HG03342 (cell line): ENCODE results near the gene SLC13A3.

Experiments
- ATAC-seq: cut with Tn5 transposase; IDR thresholded peaks from one replicate; pipeline ENCODE4 v1.9.1; 2021; ENCODE audit warnings: mild to moderate bottlenecking, moderate library complexity; ENCODE audit not compliant: unreplicated experiment

The SLC13A3 gene

DNA sequence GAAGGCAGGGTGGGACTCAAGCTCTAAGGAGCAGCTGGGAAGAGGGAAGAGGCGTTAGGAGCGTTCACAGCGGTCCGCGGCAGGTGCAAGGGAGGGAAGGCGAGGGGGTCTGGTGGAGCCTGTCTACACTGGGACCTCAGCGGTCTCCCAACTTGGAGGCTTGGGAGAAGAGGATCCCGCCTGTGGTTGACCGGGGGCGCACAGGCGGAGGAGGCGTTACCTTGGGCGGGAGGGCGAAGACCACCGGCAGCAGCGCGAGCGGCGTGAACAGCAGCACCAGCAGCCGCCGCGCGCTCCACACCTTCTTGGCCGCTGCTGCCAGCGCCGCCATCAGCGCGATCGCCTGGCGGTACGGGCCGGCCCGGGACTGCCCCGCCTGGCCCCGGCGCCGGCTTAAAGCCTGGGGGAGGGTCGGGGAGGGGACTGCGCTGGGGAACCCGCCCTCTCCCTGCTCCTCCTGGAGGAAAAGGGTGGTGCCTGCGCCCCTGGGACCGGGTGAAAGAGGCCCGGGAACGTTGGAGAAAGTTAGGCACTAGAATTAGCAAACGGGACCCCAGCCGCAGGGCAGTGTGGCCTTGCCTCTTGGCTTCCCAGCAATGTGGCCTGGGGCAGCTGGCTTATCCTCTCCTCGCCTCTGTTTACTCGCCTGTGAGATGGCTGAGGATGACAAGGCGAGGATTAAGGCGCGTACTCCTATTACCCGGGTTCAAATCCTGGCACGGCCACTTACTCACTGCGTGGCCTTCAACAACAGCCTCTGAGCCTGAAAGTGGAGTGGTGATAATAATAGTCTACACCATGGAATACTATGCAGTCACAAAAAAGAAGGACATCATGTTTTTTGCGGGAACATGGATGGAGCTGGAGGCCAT is at the start of gene SLC13A3:
SLC13A3 (minus strand) TSS at position 369 of the 872 bp plus-strand sequence; CDS start at position 331, 38 bp downstream.
- ATAC-seq: no peak

GRCh38 chr20:46701057-46701456 is 49.8 kb upstream of the SLC13A3 start:
- ATAC-seq: no peak

- ATAC-seq: no peak
Observed at GRCh38 chr20:46700481-46700880, 49.2 kb upstream of the SLC13A3 start.

- ATAC-seq: no peak
Observed at GRCh38 chr20:46699651-46700359, 48.5 kb upstream of the SLC13A3 start.

DNA sequence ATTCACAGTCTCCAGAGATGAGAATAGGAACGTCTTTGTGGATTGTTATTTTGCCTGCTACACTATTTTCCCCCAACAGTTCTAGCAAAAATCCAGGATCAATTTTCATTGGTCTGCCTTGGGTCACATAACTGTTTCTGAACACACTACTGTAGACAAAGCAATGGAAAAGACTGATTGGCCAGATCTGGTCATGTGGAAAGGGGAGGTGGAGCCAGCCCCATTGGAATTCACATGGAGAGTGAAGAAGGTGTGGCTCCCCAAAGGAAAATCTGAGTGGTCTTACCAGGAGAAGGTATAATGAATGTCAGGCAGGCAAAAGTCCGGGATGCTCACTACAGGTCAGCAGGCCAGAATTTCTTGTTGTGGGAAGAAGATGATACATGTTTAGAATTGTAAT is 47.5 kb upstream of the SLC13A3 start:
- no peak for ATAC-seq

DNA sequence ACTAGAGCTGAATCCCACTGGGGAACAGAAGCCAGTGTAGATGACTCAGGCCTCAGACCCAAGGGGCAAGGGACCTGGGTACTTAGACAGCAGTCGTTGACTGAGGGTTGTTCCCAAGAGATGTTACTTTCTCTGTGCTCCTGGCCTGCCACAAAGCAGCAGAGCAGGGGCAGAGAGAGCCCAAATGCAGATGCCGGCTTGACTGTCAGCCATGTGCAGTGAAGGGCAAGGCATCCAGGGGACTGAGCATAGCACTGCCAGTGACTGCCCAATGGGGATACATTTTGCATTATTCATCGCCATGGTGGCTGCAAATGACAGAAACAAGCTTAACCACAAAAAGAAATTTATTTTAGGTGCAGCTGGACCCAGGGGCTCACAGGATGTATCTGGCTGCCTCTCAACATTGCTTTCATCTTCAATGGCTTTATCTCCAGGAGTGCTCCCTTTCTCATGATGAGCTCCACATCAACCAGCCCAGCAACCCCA is 45.6 kb upstream of the SLC13A3 start:
- ATAC-seq: no peak

DNA sequence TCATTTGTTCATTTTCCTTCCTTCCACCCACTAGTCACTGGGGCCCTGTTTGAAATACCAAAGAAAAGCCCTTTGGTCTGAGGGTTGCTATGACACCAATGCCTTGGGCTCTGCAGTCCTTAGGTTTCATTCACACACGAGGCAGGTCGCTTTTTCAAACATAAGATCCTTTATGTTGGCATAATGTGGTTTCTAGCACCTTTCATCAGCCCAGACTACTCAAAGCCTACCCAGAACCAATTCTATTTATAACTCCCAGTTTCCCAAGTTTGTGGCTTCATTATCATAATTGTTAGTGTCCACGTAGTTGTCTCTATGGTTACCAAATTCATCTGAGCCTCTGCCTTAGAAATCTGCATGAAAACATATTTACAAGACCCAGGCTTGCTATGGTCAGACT is 44.6 kb upstream of the SLC13A3 start:
- ATAC-seq: no peak

DNA sequence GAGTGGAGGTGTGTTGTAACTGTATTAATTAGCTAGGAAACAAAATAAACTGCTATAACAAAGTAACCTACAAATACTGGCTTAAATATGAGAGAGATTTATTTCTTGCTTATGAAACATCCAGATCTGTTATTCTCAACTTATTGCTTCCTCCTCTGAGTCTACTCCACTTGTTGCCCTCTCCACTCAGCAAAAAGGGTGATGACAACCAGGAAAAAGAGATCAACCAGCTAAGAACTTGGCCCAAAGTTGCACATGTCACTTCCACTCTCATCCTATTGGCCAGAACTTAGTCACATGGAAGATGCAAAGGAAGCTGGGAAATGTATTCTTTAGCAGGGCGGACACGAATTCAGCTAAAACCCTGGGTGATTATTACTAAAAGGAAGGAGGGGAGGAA is 43.2 kb upstream of the SLC13A3 start:
- ATAC-seq: no peak

DNA sequence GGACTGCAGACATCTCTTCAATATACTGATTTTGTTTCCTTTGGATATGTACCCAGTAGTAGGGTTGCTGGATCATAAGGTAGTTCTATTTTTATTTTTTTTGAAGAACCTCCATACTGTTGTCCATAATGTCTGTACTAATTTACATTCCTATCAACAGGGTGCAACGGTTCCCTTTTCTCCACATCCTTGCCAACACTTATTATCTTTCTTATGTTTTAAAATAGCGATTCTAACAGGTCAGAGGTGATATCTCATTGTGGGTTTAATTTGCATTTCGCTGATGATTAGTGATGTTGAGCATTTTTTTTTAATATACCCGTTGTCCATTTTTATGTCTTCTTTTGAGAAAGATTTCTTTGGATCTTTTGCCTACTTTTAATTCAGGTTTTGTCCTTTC is 39.9 kb upstream of the SLC13A3 start:
- ATAC-seq: no peak

GRCh38 chr20:46690219-46691106 is 39.2 kb upstream of the SLC13A3 start:
- no peak for ATAC-seq

- no peak for ATAC-seq
Observed at GRCh38 chr20:46689754-46690085, 38.5 kb upstream of the SLC13A3 start.

DNA sequence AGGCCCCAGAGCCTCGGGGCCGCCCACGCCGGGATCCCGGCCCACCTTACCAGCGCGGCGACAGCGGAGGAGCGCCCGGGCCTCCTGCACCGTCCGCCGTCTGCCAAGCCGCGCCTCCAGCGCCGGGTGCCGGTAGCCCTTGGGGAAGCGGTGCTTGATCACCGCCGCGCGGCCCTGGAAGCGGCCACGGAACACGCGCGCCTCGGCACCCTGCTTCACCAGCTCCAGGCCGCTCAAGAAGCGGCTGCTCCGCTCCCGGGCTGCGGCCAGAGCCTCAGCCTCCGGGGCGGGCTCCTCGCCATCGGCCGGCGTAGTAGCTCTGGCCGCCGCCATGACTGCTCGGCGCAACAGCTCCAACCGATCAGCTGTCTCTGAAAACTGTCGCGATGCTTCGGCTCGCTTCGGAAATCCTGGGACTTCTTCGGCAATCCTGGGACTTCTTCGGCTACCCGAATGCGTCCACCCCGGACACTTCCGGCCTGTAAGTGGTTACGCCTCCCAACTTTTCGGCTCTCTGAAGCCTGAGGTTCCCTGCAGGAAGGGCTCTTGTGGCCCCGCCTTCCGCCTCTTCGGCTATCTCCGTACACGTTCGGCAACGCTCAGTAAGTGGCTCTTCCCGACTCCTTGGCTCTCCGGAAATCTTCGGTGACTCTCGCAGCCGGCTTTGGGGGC is 38.0 kb upstream of the SLC13A3 start, which contains the start of gene TP53RK:
TP53RK (minus strand) TSS at position 363 of the 672 bp plus-strand sequence; CDS start at position 333, 30 bp downstream.
- peak; percentile 93 for ATAC-seq

DNA sequence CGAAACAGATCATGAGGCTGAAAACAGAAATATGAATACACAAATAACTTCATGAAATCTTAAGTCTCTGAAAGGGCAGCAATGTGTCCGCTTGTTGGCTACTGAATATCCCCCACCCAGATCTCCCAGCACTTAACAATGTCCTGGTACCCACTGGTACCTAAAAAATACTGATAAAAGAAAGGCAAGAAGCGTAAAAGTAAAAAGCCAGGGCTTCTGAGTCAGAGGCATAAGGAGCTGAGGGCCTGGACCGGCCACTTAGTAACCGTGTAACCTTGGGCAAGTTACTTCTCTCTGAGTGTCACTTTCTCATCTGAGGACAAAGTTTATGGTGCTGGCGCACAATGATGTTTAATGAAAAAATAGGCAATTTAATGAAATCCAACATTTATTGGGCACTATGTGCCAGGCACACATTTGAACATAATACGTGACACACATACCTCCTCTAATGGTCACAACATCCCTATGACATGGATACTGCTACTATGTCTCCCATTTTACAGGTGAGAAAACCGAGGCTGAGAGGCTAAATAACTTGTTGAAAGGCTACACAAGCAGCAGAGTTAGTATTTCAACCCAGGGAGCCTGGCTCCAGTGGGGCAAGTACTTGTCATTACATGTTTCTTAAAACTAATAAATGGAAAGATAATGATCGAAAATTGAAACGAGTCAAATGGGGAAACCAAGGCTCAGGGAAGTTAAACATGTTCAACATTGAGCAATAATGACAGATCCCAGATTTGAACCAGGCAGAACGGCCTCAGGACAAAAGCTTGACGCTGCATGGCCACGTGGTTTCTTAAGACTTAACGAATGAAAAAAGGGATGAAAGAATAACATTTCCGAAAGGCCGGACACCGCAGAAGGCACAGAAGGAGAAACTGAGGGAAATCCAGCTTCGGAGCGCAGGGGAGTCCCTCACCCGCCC is 37.2 kb upstream of the SLC13A3 start:
- no peak for ATAC-seq

- no peak for ATAC-seq
Observed at GRCh38 chr20:46683939-46684750, 32.9 kb upstream of the SLC13A3 start.

DNA sequence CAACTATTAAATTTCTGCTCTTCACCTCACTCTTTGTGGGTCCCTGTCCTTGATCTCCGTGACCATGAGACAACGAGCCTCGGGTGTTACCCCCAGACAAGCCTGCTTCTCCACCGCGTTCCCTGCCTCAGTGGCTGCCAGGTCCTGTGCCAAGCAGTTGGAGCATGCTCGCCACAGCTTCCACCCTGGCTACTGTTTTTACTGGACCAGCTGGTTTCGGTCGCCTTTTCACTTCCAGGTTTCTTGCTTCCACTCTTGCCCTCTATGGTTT is 32.3 kb upstream of the SLC13A3 start:
- no peak for ATAC-seq

DNA sequence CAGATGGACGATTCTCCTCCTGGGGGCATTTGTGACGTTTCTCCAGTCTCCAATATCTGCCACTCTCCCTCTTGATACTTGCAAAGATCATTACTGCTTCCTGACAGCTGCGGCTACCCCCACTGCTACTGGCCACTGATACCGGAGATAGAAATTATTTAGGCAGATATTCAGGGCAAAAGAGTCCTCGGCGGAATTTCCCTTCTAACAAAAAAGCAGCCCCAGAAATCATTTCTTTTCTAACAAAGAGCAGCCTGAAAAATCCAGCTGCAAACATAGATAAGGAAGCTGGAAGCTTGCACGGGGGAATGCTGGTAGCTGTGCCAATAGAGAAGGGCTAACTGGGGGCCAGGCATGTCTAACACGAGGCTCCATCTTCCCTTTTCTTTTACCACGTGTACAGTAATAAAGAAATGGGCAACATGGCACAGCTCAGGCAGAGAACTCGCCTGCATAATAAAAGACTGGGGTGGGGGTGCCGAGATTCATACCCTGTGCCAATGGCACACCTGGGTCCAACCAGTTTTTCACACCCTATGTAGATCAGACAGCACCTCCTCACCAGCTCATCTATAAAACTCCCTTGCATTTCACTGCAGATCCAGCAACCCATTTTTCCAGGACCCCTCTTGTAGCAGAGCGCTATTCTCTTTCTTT is 31.9 kb upstream of the SLC13A3 start:
- no peak for ATAC-seq

DNA sequence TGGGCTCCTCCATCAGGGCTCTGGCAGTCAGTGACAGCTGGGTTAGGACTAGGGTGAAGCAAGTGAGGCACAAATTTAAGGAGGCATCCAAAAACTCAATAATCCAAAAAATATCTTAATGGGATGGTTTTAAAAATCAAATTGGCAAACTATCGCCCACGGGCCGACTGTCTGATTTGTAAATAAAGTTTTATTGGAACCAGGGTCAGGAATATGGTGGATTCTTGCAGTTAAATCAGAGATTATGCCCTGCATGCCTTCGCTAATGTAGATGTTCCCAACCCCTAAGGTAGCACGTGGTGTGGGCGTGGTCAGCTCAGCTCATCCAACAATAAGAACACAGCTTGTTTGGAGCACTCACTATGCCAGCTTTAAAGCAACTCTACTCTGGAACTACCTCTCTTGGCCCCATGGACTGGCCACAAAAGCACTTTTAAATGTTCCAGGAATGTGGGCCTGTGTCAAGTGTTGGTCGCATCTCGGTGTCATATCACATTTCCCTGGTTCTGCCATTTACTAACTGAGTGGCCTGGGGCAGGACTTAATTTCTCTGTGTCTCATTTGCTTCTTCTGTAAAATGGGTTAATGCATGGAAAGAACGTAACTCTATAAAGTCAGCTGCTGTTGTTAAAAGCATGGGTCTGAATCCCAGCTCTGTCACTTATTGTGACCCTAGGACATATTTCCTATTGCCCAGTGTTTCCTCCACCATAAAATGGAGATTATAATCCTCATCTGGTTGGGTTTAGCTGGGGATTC is 31.0 kb upstream of the SLC13A3 start:
- ATAC-seq: no peak
